OCI-LY3 (cell line): Measurements from ENCODE around the gene SPEN.

Experiments used
- EZH2phosphoT487 ChIP-seq: fragments of 200-600 bp; shearing (Covaris generic); IDR thresholded peaks from 2 replicates; pipeline ENCODE4 v1.6.1; 2018; ENCODE audit warnings: antibody characterized with exemption, mixed run types, low read depth
- TF ChIP-seq, protein P1 (sequence below): fragments of 200-600, 300-600 bp; sonication (generic); IDR thresholded peaks from 2 replicates; pipeline ENCODE4 v1.5.1; 2014; ENCODE audit warnings: antibody characterized with exemption, low read length, low read depth

DNA sequence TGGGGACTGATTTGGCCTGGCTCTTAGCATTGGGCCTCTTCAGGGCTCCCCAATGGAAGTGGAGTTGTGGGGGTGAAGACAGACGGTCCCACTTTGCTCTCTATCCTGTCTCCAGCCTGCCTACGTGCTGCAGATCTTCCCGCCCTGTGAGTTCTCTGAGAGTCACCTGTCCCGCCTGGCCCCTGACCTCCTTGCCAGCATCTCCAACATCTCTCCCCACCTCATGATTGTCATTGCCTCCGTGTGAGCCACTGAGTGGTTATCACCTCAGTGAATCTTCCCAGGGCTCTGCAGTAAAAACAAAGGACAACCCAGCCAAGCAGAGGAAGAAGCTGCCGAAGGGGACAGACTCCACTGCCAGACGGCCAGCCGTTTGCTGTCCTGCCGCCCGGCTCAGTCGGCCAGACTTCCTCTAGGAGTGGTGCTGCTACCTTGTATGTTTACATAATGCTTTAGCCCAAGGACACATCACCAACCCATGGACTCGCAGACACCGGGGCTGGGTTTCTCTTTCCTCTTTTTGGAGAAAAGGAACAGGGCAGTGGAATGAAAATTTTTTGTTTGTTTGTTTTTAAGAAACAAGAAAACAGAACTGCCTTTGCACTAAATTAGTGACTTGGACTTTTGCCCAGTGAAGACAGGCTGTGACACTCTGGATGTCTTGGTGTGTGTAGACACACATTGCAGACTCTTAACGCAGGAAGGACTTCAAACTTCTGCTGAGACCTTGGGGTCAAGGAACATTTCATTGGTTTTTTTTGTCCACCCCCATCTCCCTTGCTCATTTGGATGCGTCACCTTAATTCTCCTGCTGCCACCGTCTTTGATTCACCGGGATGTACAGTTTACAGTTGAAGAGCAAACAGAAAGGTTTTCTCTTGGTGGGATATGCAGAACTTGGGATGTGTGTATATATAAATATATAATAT, 91.9 kb downstream of the SPEN start:
- TF ChIP-seq, protein P1, sequence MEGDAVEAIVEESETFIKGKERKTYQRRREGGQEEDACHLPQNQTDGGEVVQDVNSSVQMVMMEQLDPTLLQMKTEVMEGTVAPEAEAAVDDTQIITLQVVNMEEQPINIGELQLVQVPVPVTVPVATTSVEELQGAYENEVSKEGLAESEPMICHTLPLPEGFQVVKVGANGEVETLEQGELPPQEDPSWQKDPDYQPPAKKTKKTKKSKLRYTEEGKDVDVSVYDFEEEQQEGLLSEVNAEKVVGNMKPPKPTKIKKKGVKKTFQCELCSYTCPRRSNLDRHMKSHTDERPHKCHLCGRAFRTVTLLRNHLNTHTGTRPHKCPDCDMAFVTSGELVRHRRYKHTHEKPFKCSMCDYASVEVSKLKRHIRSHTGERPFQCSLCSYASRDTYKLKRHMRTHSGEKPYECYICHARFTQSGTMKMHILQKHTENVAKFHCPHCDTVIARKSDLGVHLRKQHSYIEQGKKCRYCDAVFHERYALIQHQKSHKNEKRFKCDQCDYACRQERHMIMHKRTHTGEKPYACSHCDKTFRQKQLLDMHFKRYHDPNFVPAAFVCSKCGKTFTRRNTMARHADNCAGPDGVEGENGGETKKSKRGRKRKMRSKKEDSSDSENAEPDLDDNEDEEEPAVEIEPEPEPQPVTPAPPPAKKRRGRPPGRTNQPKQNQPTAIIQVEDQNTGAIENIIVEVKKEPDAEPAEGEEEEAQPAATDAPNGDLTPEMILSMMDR = no peak
- no peak for TF ChIP-seq EZH2phosphoT487
